Measurements from ENCODE around the gene RASL10B. TPM values are rescaled to one million over a fixed set of nuclear protein-coding genes. Genes with fewer than 3 reads are reported as not detected.

The RASL10B gene
- total RNA-seq, 1 experiment from 2014 or later = 0.09 TPM

DNA sequence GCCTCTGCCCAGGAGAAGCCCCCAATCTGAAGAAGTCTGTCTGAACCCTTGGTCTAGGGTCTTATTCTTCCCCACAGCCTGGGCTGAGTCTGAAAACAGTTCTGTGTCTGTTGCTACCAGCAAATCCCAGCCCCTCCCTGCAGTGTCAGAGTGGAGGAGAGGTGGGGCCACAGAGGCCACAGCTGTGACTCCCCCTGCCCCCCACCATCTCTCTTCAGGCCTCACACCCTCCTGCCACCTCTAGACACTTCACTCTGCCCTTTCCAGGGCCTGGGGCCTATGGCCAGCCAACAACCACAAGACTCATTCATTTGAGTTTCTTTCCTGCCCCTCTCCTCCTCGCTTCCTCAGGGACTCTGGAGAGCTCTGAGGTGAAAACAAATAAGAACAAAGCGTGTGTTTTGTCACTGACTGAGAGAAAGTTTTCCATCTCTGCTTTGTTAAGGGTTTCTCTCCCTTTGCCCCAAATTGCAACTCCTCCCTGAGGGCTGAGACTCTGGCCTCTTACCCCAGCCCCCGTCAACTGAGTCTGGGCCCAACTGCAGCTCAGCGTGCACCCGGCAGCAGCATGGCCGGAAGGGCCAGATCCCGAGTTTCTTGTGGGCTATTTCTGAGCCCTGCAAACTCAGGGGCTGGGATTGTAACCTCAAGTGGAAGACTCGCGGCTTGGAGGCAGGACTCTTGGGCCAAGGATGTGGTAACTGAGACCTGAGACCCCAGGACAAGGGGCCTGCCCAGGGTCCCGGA, 42.4 kb downstream of the RASL10B start:
- Mint-ChIP-seq H3K27me3 (ENCODE audit: insufficient read depth, unreplicated experiment) (no peaks in the 10 kb centered on the region), H3K4me1 (ENCODE audit: insufficient read depth, unreplicated experiment) (peaks cover 33% of the 10 kb centered on the region), H3K27ac (ENCODE audit: low read depth, unreplicated experiment) (peak overlapping the region; percentile 80), H3K36me3 (ENCODE audit: insufficient read depth, unreplicated experiment) (peaks cover 28% of the 10 kb centered on the region), H3K4me3 (ENCODE audit: unreplicated experiment) (no peak overlapping the region), H3K9me3 (ENCODE audit: unreplicated experiment) (no peaks in the 10 kb centered on the region)
- TF ChIP-seq, protein P1, sequence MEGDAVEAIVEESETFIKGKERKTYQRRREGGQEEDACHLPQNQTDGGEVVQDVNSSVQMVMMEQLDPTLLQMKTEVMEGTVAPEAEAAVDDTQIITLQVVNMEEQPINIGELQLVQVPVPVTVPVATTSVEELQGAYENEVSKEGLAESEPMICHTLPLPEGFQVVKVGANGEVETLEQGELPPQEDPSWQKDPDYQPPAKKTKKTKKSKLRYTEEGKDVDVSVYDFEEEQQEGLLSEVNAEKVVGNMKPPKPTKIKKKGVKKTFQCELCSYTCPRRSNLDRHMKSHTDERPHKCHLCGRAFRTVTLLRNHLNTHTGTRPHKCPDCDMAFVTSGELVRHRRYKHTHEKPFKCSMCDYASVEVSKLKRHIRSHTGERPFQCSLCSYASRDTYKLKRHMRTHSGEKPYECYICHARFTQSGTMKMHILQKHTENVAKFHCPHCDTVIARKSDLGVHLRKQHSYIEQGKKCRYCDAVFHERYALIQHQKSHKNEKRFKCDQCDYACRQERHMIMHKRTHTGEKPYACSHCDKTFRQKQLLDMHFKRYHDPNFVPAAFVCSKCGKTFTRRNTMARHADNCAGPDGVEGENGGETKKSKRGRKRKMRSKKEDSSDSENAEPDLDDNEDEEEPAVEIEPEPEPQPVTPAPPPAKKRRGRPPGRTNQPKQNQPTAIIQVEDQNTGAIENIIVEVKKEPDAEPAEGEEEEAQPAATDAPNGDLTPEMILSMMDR (IDR thresholded peaks at IDR 0.05; ENCODE audit: unreplicated experiment) = no peak
- ChIA-PET CTCF (interaction anchor here (0.6 to 30.0 kb wide), 7 partner anchors 7 to 630 kb away, joined by 3 to 684 read pairs (median 4); partner anchors contain the start of gene TAF15), POLR2A (interaction anchor here (26.1 to 27.6 kb wide), 2 partner anchors 16 to 35 kb away, joined by 489 to 736 read pairs; partner anchors contain the start of genes MMP28 and TAF15)
- no TSS peak for BruUV-seq (replicated peaks)
- no peak for DNase-seq (ENCODE audit: unreplicated experiment)
- intact Hi-C loops (cut with micrococcal nuclease) = no loop called here

- CTCF ChIA-PET = interaction anchor here (0.6 to 30.0 kb wide), 7 partner anchors 8 to 631 kb away, joined by 3 to 684 read pairs (median 4); partner anchors contain the start of gene TAF15
- Mint-ChIP-seq H3K27ac (ENCODE audit: low read depth, unreplicated experiment) (peak overlapping the region; percentile 80), H3K27me3 (ENCODE audit: insufficient read depth, unreplicated experiment) (no peaks in the 10 kb centered on the region), H3K4me1 (ENCODE audit: insufficient read depth, unreplicated experiment) (peaks cover 37% of the 10 kb centered on the region), H3K36me3 (ENCODE audit: insufficient read depth, unreplicated experiment) (peaks cover 28% of the 10 kb centered on the region), H3K4me3 (ENCODE audit: unreplicated experiment) (no peak overlapping the region), H3K9me3 (ENCODE audit: unreplicated experiment) (no peaks in the 10 kb centered on the region)
- TF ChIP-seq, protein P1 (IDR thresholded peaks at IDR 0.05; ENCODE audit: unreplicated experiment) = no peak
- intact Hi-C loops (cut with micrococcal nuclease) = no loop called here
- peak; percentile 56 for DNase-seq (ENCODE audit: unreplicated experiment)
- POLR2A ChIA-PET = interaction anchor here (0.9 to 27.6 kb wide), 4 partner anchors 8 to 34 kb away, joined by 5 to 736 read pairs (median 247); partner anchors contain the start of genes MMP28 and TAF15
- no TSS peak for BruUV-seq (replicated peaks)
These were observed 43.1 kb downstream of the RASL10B start for GRCh38 chr17:35774499-35774898.

DNA sequence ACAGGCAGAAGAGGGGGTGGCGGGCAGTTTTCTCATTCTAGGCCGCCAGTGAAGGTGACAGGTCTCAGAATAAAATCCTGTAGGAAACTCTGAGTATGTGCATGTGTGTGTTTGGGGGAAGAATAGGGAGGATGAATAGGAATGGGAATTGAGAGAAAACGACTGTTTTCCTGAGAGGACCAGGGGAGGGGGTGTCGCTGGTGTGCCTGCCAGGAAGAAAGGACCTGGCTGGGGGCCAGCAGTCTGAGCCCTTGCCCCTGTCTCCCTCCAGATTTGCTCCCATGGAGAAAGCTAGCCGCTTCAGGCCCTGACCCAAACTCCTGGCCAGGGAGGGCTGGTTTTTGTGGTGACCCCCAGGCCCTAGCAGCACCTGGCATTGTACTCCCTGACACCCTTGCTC, 43.6 kb downstream of the RASL10B start:
- Mint-ChIP-seq H3K4me1 (ENCODE audit: insufficient read depth, unreplicated experiment) (peaks cover 37% of the 10 kb centered on the region), H3K9me3 (ENCODE audit: unreplicated experiment) (no peaks in the 10 kb centered on the region), H3K36me3 (ENCODE audit: insufficient read depth, unreplicated experiment) (peaks cover 28% of the 10 kb centered on the region), H3K4me3 (ENCODE audit: unreplicated experiment) (no peak overlapping the region), H3K27me3 (ENCODE audit: insufficient read depth, unreplicated experiment) (no peaks in the 10 kb centered on the region), H3K27ac (ENCODE audit: low read depth, unreplicated experiment) (peak overlapping the region; percentile 80)
- ChIA-PET POLR2A (interaction anchor here (0.8 to 27.6 kb wide), 6 partner anchors 8 to 34 kb away, joined by 3 to 736 read pairs (median 5); partner anchors contain the start of genes MMP28 and TAF15), CTCF (interaction anchor here (0.6 to 30.0 kb wide), 6 partner anchors 9 to 162 kb away, joined by 3 to 684 read pairs (median 15); partner anchors contain the start of gene TAF15)
- no TSS peak for BruUV-seq (replicated peaks)
- TF ChIP-seq, protein P1 (IDR thresholded peaks at IDR 0.05; ENCODE audit: unreplicated experiment) = no peak
- no peak for DNase-seq (ENCODE audit: unreplicated experiment)
- intact Hi-C loops (cut with micrococcal nuclease) = no loop called here

DNA sequence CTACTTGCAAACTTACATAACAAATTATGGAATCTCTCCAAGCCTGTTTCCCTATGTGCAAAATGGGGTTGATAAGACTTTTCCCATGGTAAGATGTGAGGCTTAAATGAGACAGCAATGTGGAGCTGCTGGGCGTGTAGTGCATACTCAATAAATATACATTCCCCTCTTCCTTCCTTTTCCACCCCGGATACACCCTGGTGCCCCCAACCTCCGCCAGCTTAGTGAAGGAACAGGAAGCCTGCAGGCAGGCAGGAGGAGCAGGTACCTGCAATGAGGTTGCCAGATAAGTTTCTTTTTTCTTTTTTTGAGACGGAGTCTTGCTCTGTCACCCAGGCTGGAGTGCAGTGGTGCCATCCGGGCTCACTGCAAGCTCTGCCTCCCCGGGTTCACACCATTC, 44.1 kb downstream of the RASL10B start:
- POLR2A ChIA-PET = interaction anchor here (0.8 to 27.6 kb wide), 6 partner anchors 9 to 33 kb away, joined by 3 to 736 read pairs (median 5); partner anchors contain the start of genes MMP28 and TAF15
- intact Hi-C loops (cut with micrococcal nuclease) = no loop called here
- CTCF ChIA-PET = interaction anchor here (0.6 to 30.0 kb wide), 6 partner anchors 9 to 163 kb away, joined by 3 to 684 read pairs (median 15); partner anchors contain the start of gene TAF15
- no TSS peak for BruUV-seq (replicated peaks)
- Mint-ChIP-seq H3K4me1 (ENCODE audit: insufficient read depth, unreplicated experiment) (peaks cover 37% of the 10 kb centered on the region), H3K27ac (ENCODE audit: low read depth, unreplicated experiment) (no peak overlapping the region), H3K36me3 (ENCODE audit: insufficient read depth, unreplicated experiment) (peaks cover 31% of the 10 kb centered on the region), H3K4me3 (ENCODE audit: unreplicated experiment) (no peak overlapping the region), H3K27me3 (ENCODE audit: insufficient read depth, unreplicated experiment) (no peaks in the 10 kb centered on the region), H3K9me3 (ENCODE audit: unreplicated experiment) (no peaks in the 10 kb centered on the region)
- no peak for DNase-seq (ENCODE audit: unreplicated experiment)
- TF ChIP-seq, protein P1 (IDR thresholded peaks at IDR 0.05; ENCODE audit: unreplicated experiment) = no peak

Measured in MCF 10A (cell line).